Spinal cord (tissue), 10 donors: ENCODE results near the gene RAB6D. TPM values are rescaled to one million over a fixed set of nuclear protein-coding genes. Genes with fewer than 3 reads are reported as not detected.
A peak's percentile ranks its signal among the peaks of the same experiment; 100 is the strongest.
"Not testable (repeated sequence)": the region's sequence is repeated elsewhere in the genome, so short reads cannot be mapped to it uniquely, and the experiment has no call there.

Source experiments
- DNase-seq, 6 donors: peaks; one replicate each; pipeline versions ENCODE4 v3.0.0 to v3.0.0-alpha.2; 2013 to 2015; ENCODE audit warnings: low spot score in 6 of 6, low read depth in 4 of 6
- H3K27ac ChIP-seq: one replicate; pipeline ENCODE4 v1.5.1; 2013; ENCODE audit warnings: low read depth, low read length, control low read depth
- H3K27me3 ChIP-seq: one replicate; pipeline ENCODE4 v1.6.1; 2013; ENCODE audit warnings: low read length; ENCODE audit not compliant: control insufficient read depth, insufficient read depth
- H3K36me3 ChIP-seq: one replicate; pipeline ENCODE4 v1.6.1; 2013; ENCODE audit warnings: low read length; ENCODE audit not compliant: control insufficient read depth, insufficient read depth
- H3K4me1 ChIP-seq: one replicate; pipeline ENCODE4 v1.6.1; 2013; ENCODE audit warnings: low read length; ENCODE audit not compliant: control insufficient read depth, insufficient read depth
- H3K4me3 ChIP-seq: one replicate; pipeline ENCODE4 v1.5.1; 2013; ENCODE audit warnings: low read depth, low read length, control low read depth
- H3K9me3 ChIP-seq: one replicate; pipeline ENCODE4 v1.6.1; 2013; ENCODE audit warnings: low read length; ENCODE audit not compliant: control insufficient read depth, insufficient read depth
- WGBS: methylation state at CpG from one replicate; pipeline ENCODE4 v1.1.5; 2013; ENCODE audit warnings: missing lambda C conversion rate; ENCODE audit not compliant: insufficient coverage; 5-methylcytosine and 5-hydroxymethylcytosine counted together
- long read RNA-seq, 4 donors: transcript quantifications; one replicate each; lab custom pipeline, GENCODE V29; 2026
- polyA plus RNA-seq, 2 donors: library from polyadenylated mRNA; unstranded; fragments of 120-200 nt; gene quantifications; one replicate each; pipeline ENCODE4 v1.2.1, GENCODE V29; 2013; ENCODE audit not compliant: insufficient read length in 2 of 2
- total RNA-seq, 2 donors: library from RNA; depleted of rRNA in 1 of 2; stranded (reverse); fragments of 120-200 nt in 1 of 2; fragments of >200 nt in 1 of 2; gene quantifications; one replicate each; pipeline versions ENCODE4 v1.2.3 to v1.2.4, GENCODE V29; 2013 to 2014
- donor health status: healthy.

The RAB6D gene
- total RNA-seq (1 to 10 TPM in 1 of 2 donors, under 1 TPM in 1; 0.88 to 3.3 TPM), polyA plus RNA-seq (1 to 10 TPM; 7.3 to 9.0 TPM)
- long read RNA-seq, donor 1, transcript RAB6D-201 (1 exons, 3,032 nt), result major isoform, 7 of 7 reads
- long read RNA-seq, donor 1, partial matches to known transcripts, result 0 of 7 reads
- long read RNA-seq, donor 1, other reads (novel, unspliced or antisense), result 0 of 7 reads
- long read RNA-seq, donor 2, result 0 reads
- long read RNA-seq, donor 3, partial matches to known transcripts, result 0 of 2 reads
- long read RNA-seq, donor 3, other reads (novel, unspliced or antisense), result 0 of 2 reads
- long read RNA-seq, donor 4, result 0 reads

GRCh38 chr2:131363703-131364186, at the start of gene RAB6D:
Gene RAB6D, minus strand, starts transcription at chr2:131364168. Its CDS starts 448 bp downstream, at chr2:131363720.
- H3K9me3 ChIP-seq, H3K4me1 ChIP-seq, H3K27me3 ChIP-seq, H3K36me3 ChIP-seq, H3K27ac ChIP-seq: not testable (repeated sequence)
- DNase-seq, result peak in 2 of 6 donors; percentile 61 to 70
- peak within 1 kb of the TSS; percentile 27 for H3K4me3 ChIP-seq
- under 1% methylated on average over 38 of the region's 50 CpGs for WGBS

GRCh38 chr2:131413148-131413747, 49.3 kb upstream of the RAB6D start:
- WGBS, result 0% methylated on average over 2 of the region's 7 CpGs
- H3K27me3 ChIP-seq, result no peaks in the 10 kb centered on the region
- no peaks in the 10 kb centered on the region for H3K4me1 ChIP-seq
- no peaks in the 10 kb centered on the region for H3K9me3 ChIP-seq
- no peaks in the 10 kb centered on the region for H3K36me3 ChIP-seq
- DNase-seq, result peak; percentile 52 to 94 (median 72)
- H3K4me3 ChIP-seq, result no peak overlapping the region
- H3K27ac ChIP-seq, result no peak overlapping the region

DNA sequence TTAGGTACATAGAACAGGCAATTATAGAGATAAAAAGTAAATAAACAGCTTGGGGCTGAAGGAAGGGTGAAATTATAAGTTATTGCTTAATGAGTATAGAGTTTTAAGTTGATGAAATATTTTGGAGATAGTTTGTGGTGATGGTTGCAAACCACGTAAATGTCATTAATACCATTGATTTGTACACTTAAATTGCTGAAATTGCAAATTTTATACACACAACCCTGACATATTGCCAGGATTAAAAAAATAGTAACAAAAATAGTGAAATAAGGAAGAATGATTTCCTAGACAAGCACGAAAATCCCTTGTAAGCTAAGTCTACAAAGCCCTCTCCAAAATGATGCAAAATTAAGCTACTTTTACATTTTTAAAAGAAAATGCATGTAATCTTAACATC, 46.2 kb upstream of the RAB6D start:
- no peak for DNase-seq
- H3K9me3 ChIP-seq, result no peaks in the 10 kb centered on the region
- H3K27me3 ChIP-seq, result no peaks in the 10 kb centered on the region
- H3K36me3 ChIP-seq, result no peaks in the 10 kb centered on the region
- no CpG with 5 or more reads among the region's 2 CpGs for WGBS
- H3K27ac ChIP-seq, result no peak overlapping the region
- H3K4me1 ChIP-seq, result no peaks in the 10 kb centered on the region
- no peak overlapping the region for H3K4me3 ChIP-seq

- Histone ChIP-seq H3K9me3 (no peaks in the 10 kb centered on the region), H3K36me3 (no peaks in the 10 kb centered on the region), H3K4me3 (no peak overlapping the region), H3K27me3 (no peaks in the 10 kb centered on the region), H3K4me1 (no peaks in the 10 kb centered on the region), H3K27ac (no peak overlapping the region)
- no peak for DNase-seq
Measured at GRCh38 chr2:131408778-131409177, 44.8 kb upstream of the RAB6D start.

GRCh38 chr2:131408207-131408606, 44.2 kb upstream of the RAB6D start:
- Histone ChIP-seq H3K36me3 (no peaks in the 10 kb centered on the region), H3K4me3 (no peak overlapping the region), H3K27ac (no peak overlapping the region), H3K4me1 (no peaks in the 10 kb centered on the region), H3K27me3 (no peaks in the 10 kb centered on the region), H3K9me3 (no peaks in the 10 kb centered on the region)
- no peak for DNase-seq

DNA sequence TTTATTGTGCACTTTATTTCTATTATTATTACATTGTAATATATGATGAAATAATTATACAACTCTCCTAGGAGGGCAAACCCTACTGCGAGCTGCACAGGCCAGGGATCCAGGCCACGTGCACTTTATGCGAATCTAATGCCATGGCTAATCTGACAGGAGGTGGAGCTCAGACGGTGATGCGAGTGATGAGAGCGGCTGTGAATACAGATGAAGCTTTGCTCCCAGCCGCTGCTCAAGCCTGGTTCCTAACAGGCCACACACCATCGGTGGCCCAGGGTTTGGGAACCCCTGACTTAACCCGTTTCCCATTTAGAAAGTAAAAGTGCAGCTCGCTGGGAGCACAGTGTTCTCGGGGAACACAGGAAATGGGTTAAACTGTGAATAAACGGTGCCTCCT, 40.8 kb upstream of the RAB6D start:
- no peak overlapping the region for H3K4me3 ChIP-seq
- H3K9me3 ChIP-seq, result no peaks in the 10 kb centered on the region
- H3K36me3 ChIP-seq, result no peaks in the 10 kb centered on the region
- no peaks in the 10 kb centered on the region for H3K27me3 ChIP-seq
- no peaks in the 10 kb centered on the region for H3K4me1 ChIP-seq
- DNase-seq, result no peak
- 72% methylated on average over 11 of the region's 12 CpGs for WGBS
- H3K27ac ChIP-seq, result no peak overlapping the region

DNA sequence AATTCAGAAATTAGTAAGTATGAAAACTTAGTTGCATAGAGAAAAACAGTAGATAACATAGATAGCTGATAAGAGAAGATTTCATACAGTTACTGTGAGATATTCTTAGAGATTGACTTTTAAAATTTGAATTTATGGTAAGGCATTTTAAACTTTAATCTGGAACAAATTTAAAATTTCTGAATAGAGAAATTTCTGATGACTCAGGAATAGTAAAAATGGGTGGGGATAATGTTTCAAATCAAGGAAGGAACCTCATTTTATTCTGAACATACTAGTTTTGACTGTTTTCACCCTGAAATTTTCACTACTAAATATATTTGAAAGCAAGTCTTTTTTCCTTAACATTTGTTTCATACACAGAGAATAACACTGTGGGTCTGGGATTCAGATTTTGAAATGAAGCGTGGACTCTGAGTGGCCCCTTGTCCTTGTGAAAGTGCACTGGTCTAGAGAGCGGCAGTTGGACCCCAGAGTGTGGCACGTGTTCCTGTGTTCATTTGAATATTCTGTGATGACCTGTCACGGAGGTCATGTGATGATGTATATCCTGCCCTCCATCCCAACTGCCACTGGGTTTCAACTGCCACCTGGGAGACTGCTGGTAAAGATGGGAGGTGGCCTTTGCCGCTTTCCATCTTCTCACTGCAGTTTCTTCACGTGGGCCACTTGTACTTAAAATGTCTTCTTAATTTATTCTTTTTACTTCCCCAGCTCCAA, 38.5 kb upstream of the RAB6D start:
- Histone ChIP-seq H3K9me3 (no peaks in the 10 kb centered on the region), H3K36me3 (no peaks in the 10 kb centered on the region), H3K27me3 (no peaks in the 10 kb centered on the region), H3K4me1 (no peaks in the 10 kb centered on the region), H3K27ac (no peak overlapping the region), H3K4me3 (no peak overlapping the region)
- WGBS, result 73% methylated on average over 3 of the region's 6 CpGs
- DNase-seq, result no peak

DNA sequence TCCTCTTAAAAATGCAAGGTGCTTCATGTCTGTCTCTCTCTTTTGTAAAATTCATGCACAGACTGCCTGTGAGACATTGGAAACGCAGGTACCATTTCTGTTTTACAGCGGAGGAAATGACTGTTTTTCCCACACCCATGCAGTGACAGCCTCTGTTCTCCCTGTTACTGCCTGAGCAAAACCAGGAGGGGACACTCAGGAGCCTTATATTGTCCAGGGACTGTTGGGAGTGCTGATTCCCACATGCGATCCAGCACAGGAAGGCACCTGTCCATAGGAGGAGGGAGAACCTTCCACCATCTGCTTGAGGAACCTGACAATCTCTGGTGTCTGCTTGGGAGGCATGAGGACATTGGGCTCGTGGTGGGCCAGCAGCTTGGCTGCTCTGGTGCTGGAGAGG, 36.9 kb upstream of the RAB6D start:
- H3K27me3 ChIP-seq, result no peaks in the 10 kb centered on the region
- H3K9me3 ChIP-seq, result no peaks in the 10 kb centered on the region
- no peak overlapping the region for H3K4me3 ChIP-seq
- H3K27ac ChIP-seq, result no peak overlapping the region
- no peaks in the 10 kb centered on the region for H3K4me1 ChIP-seq
- no peak for DNase-seq
- WGBS, result 83% methylated on average over 4 of the region's 4 CpGs
- H3K36me3 ChIP-seq, result no peaks in the 10 kb centered on the region

GRCh38 chr2:131400441-131400840, 36.5 kb upstream of the RAB6D start:
- H3K9me3 ChIP-seq, H3K27me3 ChIP-seq: not testable (repeated sequence)

More at GRCh38 chr2:131400441-131400840, 36.5 kb upstream of the RAB6D start:
- WGBS, result 89% methylated on average over 2 of the region's 4 CpGs
- H3K4me1 ChIP-seq, H3K4me3 ChIP-seq, DNase-seq, H3K36me3 ChIP-seq, H3K27ac ChIP-seq: not testable (repeated sequence)
